H54 (cell line): Measurements from ENCODE around the gene FHOD3.

ENCODE experiments used
- DNase-seq: peaks from one replicate; pipeline ENCODE4 v3.0.0; 2011; ENCODE audit warnings: low spot score, mixed read lengths; ENCODE audit not compliant: insufficient read length
- FAIRE-seq: peaks from 3 replicates; lab custom pipeline; 2011; peaks lifted over from hg19 to GRCh38; lab: Jason Lieb, UNC
- POLR2A ChIP-seq: IDR thresholded peaks from 2 replicates; pipeline ENCODE4 v1.6.1; 2011; ENCODE audit warnings: low read depth, mild to moderate bottlenecking, low read length

The FHOD3 gene

DNA sequence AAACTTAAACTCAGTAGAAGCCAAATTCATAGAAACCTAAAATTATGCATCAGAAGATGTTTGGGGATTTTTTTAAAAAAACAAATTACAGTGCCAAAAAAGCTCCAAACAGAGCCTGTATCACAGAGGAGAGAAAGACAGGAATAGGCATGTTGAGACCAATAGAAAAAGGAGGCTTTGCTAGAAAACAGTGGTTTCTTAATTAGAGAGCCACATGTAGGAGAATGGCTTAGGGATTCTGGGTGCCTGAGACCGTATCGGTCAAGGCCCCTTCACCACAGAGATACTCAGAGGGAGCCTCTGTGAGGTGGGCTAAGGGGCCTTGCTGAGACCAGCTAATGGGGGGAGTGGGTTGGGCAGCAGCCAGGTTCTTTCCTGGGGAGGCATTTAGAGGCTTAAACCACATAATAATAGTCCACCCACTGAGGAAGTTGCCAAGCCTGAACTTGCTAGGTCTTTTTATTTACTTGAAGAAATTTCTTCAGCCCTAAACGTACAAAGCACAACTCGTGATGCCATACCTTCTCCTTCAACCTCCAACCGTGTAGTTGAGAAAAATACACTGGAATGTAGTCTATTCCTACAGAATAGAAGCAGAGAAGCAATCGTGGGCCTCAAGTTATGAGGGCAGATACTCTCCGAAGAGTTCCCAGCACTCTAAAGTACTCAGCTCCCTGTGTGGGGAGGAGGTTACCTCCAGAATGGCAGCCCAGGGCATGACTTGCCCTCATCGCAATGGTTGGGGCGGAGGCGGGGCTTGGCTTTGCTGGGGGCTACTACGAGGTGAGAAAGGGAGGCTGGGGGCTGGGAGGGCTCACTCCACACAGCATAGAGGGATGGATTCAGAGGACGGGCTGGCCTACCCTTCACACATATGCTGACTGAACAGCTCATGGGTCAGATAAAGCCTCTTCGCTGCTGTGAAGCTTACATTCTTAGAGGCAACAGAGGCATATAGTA lies 293.4 kb downstream of the FHOD3 start:
- DNase-seq, result no peak
- no peak for FAIRE-seq
- no peak for TF ChIP-seq POLR2A

DNA sequence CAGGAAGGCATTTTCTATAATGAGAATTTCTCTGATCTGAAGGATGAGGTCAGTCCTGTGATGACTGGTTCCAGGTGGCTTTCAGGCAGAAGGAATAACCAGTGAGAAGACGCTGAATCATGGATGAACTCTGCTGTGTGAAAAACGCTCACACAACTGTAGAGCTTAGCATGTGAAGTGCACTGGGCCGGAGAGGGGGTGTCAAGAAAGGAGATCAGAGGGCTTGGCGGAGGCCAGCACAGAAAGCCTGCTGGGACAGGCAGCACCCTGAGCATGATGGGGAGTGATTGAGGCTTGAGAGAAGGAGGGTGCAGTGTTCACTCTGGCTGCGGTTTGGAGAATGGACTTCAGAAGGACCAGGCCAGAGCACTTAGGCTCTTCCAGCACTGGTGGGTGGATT lies 294.8 kb downstream of the FHOD3 start:
- no peak for FAIRE-seq
- DNase-seq, result no peak
- no peak for TF ChIP-seq POLR2A

DNA sequence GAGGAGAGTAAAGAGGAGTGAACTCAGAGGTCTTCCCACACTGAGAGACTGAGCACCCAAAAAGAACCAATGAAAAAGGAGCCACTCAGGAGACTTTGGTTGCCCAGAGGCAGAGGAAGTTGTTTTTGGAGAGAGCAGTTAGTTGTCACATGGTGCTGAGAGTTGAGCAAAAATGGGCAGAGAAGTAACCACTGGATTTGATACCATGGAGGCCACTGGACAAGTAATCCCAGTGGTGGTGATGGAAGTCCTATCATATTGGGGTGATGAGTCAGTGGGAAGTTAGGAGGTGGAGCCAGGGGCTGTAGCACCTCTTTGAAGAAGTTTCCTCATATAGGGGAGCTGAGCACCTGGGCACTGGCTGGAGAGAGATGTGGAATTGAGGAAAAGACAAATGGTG lies 295.5 kb downstream of the FHOD3 start:
- no peak for FAIRE-seq
- TF ChIP-seq POLR2A, result no peak
- DNase-seq, result no peak

DNA sequence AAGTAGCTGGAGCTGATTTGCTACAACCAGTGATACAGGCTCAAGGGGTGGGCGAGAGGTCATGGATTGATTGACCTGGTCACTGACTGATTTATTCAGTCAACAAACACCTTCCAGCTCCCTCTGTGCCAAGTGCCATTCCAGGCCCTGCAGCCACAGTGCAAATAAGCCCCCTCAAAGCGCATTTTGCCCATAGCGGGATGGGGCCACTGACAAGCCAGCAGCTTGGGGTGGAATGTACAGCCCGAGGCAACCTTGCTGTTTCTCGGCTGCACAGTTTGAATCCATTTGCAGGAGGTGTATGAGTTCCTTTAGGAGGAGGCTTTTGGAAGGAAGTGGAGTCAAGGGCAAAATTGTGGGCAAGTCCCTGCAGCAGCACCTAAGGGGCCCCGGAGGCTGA lies 296.1 kb downstream of the FHOD3 start:
- no peak for FAIRE-seq
- no peak for TF ChIP-seq POLR2A
- no peak for DNase-seq

DNA sequence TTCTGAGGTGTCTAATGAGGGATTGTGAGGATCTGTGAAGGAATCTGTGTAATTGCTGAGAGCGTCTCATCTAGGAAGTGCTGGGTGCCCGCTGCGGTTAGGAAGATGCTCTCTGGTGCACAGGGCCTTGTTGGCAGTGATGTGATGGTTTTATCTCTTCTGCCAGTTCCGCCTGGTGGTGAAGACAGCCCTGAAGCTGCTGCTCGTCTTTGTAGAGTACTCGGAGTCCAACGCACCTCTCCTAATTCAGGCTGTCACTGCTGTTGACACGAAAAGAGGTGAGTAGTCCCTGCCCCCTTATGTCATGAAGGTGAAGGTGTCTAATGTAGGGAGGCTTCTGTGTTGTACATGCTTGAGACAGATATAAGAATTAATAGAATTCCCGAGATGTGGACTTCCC lies 297.1 kb downstream of the FHOD3 start:
- no peak for TF ChIP-seq POLR2A
- FAIRE-seq (no peak), DNase-seq (no peak)

GRCh38 chr18:36595046-36595817 lies 297.7 kb downstream of the FHOD3 start:
- no peak for TF ChIP-seq POLR2A
- FAIRE-seq, result no peak
- DNase-seq, result no peak

GRCh38 chr18:36595818-36596215 lies 298.3 kb downstream of the FHOD3 start:
- DNase-seq (no peak), FAIRE-seq (no peak)

DNA sequence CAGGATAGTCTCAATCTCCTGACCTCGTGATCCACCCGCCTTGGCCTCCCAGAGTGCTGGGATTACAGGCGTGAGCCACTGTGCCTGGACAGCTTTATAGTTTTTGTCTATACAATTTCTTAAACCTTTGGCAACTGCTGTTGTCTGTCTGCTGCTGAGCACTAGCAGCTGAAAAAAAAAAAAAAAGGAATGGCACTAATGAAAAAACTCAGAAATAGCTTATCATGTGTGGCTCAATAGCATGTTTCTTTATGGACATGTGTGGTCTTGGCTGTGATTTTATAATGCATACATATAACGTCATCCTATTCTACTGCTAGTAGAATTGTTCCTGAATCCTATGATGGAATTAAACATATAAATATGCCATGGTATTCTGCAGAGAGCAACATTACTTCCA lies 300.1 kb downstream of the FHOD3 start:
- DNase-seq (no peak), FAIRE-seq (no peak)
- TF ChIP-seq POLR2A, result no peak

More at GRCh38 chr18:36595818-36596215, 298.3 kb downstream of the FHOD3 start:
- no peak for TF ChIP-seq POLR2A

GRCh38 chr18:36600548-36600947 lies 303.0 kb downstream of the FHOD3 start:
- DNase-seq (no peak), FAIRE-seq (no peak)
- no peak for TF ChIP-seq POLR2A

- no peak for FAIRE-seq
- TF ChIP-seq POLR2A, result no peak
- no peak for DNase-seq
These were observed 303.8 kb downstream of the FHOD3 start for GRCh38 chr18:36601316-36601715.

DNA sequence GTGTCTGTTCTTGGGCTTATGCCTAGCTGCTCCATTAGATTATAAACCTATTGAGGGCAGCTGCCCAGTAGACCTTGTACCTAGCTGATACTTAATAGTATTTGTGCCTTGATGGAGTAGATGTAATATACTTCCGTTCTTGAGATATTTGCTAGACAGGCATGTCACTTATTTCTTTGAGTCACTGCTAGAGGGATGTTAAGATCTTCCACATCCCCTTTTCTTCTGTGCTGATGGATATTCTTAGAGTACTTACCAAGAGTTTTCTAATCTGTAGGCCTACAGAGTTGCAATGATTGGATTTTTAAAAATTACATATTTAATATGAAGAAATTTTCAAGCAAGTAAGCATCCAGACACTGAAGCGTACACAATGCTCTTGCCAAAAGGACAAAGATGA lies 304.6 kb downstream of the FHOD3 start:
- TF ChIP-seq POLR2A, result no peak
- no peak for DNase-seq
- FAIRE-seq, result no peak

GRCh38 chr18:36602620-36603019 lies 305.1 kb downstream of the FHOD3 start:
- TF ChIP-seq POLR2A, result no peak
- no peak for DNase-seq
- FAIRE-seq, result no peak

GRCh38 chr18:36608107-36608506 lies 310.6 kb downstream of the FHOD3 start:
- no peak for DNase-seq
- no peak for TF ChIP-seq POLR2A
- no peak for FAIRE-seq

DNA sequence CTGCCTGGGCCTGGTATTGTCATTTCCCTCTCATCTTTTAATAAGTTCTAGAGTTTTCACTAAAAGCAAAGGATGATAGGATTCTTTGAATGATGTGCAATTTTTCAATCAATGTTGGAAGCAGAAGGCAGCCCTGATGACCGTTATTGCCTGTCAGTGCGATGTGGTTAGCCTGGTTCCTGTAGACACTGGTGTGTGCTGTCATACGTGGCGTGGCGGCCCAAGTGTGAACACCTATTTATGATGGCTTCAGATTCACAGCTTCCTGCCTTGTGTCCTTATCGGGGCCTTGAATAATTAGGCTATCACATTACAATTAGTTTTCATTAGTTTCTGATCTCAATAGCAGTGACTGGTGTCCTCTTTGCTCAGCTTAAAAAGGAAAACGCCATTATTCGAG lies 312.7 kb downstream of the FHOD3 start:
- FAIRE-seq (no peak), DNase-seq (no peak)
- no peak for TF ChIP-seq POLR2A
